ENCODE data around the gene IL1RAPL1.
A peak's percentile ranks its signal among the peaks of the same experiment; 100 is the strongest.

The IL1RAPL1 gene

DNA sequence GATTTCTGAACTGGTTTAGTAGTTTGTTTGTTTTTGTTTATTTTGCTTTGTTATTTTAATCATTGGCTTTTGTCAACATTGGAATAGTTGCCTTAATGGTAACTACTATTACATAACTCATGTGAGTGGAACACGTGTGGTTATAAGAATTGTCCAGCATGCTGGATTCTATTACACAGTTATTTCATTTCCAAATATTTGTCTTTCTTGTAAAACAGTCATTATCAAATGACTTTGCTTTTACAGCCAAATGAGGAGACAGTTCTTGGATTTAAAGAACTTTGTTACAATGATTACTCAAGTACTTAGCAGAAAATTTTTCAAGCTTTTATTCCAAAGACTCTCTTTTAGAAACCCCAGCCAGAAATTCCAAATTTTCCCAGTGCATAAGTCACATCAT, 1112.0 kb downstream of the IL1RAPL1 start:
- peaks cover 3% of the 10 kb centered on the region for H3K9me3 Mint-ChIP-seq
- H3K36me3 Mint-ChIP-seq (ENCODE audit: low read depth): no peaks in the 10 kb centered on the region
- no peak overlapping the region for H3K27ac Mint-ChIP-seq
- no peak for DNase-seq
- H3K4me1 Mint-ChIP-seq: no peaks in the 10 kb centered on the region
- H3K27me3 Mint-ChIP-seq (ENCODE audit: low read depth, poor library complexity): no peaks in the 10 kb centered on the region
- H3K4me3 Mint-ChIP-seq: no peak overlapping the region
- TF ChIP-seq, protein P1, sequence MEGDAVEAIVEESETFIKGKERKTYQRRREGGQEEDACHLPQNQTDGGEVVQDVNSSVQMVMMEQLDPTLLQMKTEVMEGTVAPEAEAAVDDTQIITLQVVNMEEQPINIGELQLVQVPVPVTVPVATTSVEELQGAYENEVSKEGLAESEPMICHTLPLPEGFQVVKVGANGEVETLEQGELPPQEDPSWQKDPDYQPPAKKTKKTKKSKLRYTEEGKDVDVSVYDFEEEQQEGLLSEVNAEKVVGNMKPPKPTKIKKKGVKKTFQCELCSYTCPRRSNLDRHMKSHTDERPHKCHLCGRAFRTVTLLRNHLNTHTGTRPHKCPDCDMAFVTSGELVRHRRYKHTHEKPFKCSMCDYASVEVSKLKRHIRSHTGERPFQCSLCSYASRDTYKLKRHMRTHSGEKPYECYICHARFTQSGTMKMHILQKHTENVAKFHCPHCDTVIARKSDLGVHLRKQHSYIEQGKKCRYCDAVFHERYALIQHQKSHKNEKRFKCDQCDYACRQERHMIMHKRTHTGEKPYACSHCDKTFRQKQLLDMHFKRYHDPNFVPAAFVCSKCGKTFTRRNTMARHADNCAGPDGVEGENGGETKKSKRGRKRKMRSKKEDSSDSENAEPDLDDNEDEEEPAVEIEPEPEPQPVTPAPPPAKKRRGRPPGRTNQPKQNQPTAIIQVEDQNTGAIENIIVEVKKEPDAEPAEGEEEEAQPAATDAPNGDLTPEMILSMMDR (IDR thresholded peaks at IDR 0.05): no peak

DNA sequence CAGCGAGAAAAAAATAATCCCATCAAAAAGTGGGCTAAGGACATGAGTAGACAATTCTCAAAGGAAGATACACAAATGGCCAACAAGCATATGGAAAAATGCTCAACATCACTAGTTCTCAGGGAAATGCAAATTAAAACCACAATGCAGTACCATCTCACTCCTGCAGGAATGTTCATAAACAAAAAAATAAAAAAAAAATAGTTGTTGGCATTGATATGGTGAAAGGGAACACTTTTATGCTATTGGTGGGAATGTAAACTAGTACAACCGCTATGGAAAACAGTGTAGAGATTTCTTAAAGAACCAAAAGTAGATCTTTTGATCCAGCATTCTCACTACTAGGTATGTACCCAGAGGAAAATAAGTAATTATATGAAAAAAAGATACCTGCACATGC, 1119.8 kb downstream of the IL1RAPL1 start:
- Mint-ChIP-seq H3K9me3 (peaks cover 37% of the 10 kb centered on the region), H3K27ac (no peak overlapping the region), H3K36me3 (ENCODE audit: low read depth) (no peaks in the 10 kb centered on the region), H3K4me3 (no peak overlapping the region), H3K4me1 (no peaks in the 10 kb centered on the region), H3K27me3 (ENCODE audit: low read depth, poor library complexity) (no peaks in the 10 kb centered on the region)
- TF ChIP-seq, protein P1 (IDR thresholded peaks at IDR 0.05): peak; percentile 9
- DNase-seq: no peak

DNA sequence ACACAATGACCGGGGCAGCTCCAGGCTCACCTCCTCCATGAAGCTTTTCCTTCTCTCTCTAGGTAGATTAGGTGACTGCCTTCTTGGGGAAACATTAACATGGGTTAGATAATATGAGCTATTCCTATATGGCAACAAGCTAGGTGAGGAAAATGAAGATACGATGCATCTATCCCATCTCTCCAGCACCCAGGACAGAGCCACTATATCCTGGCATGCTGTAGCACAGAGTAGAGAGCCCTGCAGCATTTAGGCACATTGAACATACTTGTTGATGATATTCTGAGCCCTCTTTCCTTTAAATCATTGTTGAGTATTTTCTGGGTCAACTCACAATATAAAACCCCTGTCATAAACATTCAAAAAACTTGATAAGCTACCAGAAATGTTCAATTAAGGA, 1133.9 kb downstream of the IL1RAPL1 start:
- H3K4me3 Mint-ChIP-seq: no peak overlapping the region
- TF ChIP-seq, protein P1 (IDR thresholded peaks at IDR 0.05): no peak
- no peak overlapping the region for H3K27ac Mint-ChIP-seq
- peaks cover 4% of the 10 kb centered on the region for H3K9me3 Mint-ChIP-seq
- H3K4me1 Mint-ChIP-seq: no peaks in the 10 kb centered on the region
- no peaks in the 10 kb centered on the region for H3K27me3 Mint-ChIP-seq (ENCODE audit: low read depth, poor library complexity)
- H3K36me3 Mint-ChIP-seq (ENCODE audit: low read depth): no peaks in the 10 kb centered on the region
- DNase-seq: no peak

DNA sequence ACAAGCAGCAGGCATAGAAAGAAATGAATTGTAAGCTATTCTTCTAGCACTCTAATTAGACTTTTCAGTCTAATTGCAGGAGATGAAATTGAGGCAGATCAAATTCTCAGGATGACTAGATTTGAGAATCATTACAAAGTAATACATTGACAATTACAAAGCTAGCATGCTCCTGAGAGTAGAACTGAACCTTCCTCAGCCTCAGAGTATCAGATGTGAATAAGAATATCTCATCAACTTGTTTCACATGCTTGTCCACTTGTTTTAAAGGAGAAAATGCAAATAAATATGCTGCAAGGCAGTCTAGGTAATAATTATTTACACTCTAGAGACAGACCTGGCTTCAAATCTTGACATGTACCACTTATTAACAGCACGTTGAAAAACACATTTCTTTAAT, 1137.1 kb downstream of the IL1RAPL1 start:
- H3K4me1 Mint-ChIP-seq: no peaks in the 10 kb centered on the region
- no peaks in the 10 kb centered on the region for H3K9me3 Mint-ChIP-seq
- H3K36me3 Mint-ChIP-seq (ENCODE audit: low read depth): no peaks in the 10 kb centered on the region
- H3K27me3 Mint-ChIP-seq (ENCODE audit: low read depth, poor library complexity): peaks cover 3% of the 10 kb centered on the region
- no peak overlapping the region for H3K27ac Mint-ChIP-seq
- H3K4me3 Mint-ChIP-seq: no peak overlapping the region
- no peak for DNase-seq
- TF ChIP-seq, protein P1 (IDR thresholded peaks at IDR 0.05): no peak

DNA sequence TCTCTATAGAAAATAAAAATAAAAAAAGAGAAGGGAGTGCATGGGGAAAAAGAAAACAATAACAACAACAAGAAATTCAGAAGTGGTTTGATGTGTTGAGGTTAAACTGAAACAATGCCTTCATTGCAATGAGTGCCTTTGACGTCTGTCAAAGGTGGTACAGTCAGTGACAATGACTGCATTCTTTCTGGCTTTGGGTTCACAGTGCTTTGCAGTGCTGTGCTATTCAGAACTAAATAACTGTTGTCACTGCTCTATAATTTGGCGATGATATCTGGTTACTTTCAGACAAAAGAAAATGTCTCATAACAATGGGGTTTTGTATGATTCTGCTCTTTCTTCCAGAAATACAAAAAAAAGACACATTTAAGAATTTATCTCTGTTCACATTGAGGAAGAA, 1139.6 kb downstream of the IL1RAPL1 start:
- Mint-ChIP-seq H3K36me3 (ENCODE audit: low read depth) (no peaks in the 10 kb centered on the region), H3K9me3 (no peaks in the 10 kb centered on the region), H3K27me3 (ENCODE audit: low read depth, poor library complexity) (peaks cover 3% of the 10 kb centered on the region), H3K27ac (no peak overlapping the region), H3K4me3 (no peak overlapping the region), H3K4me1 (no peaks in the 10 kb centered on the region)
- TF ChIP-seq, protein P1 (IDR thresholded peaks at IDR 0.05): no peak
- no peak for DNase-seq

DNA sequence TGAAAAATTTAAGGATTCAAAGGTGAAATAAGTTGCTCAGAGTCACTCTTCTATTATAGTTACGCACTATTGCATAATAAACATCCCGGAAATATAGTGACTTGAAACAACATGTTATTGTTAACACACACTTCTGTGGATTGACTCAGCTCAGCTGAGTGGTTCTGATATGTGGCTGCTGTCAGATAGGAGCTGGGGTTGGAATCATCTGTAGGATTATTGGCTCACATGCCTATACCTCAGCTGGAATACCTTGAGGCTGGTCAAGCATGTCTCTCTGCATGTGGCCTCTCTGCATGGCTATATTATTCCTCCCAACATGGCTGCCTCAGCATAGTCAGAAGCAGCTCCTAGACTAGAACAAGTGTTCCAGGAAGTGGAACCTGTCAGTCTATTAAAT, 1141.4 kb downstream of the IL1RAPL1 start:
- TF ChIP-seq, protein P1 (IDR thresholded peaks at IDR 0.05): no peak
- Mint-ChIP-seq H3K4me3 (no peak overlapping the region), H3K9me3 (no peaks in the 10 kb centered on the region), H3K27ac (no peak overlapping the region), H3K36me3 (ENCODE audit: low read depth) (no peaks in the 10 kb centered on the region), H3K27me3 (ENCODE audit: low read depth, poor library complexity) (peaks cover 3% of the 10 kb centered on the region), H3K4me1 (no peaks in the 10 kb centered on the region)
- no peak for DNase-seq
